Kidney epithelial cell (primary cell): Measurements from ENCODE around the gene CDK14. TPM values are rescaled to one million over a fixed set of nuclear protein-coding genes. Genes with fewer than 3 reads are reported as not detected.
"Not testable (repeated sequence)": the region's sequence is repeated elsewhere in the genome, so short reads cannot be mapped to it uniquely, and the experiment has no call there.

Source experiments
- DNase-seq: peaks from one replicate; pipeline ENCODE4 v3.0.0-alpha.2; 2010; ENCODE audit warnings: low read depth
- H3K27me3 ChIP-seq: 2 replicates; pipeline ENCODE4 v1.6.0; 2011; ENCODE audit warnings: low read length; ENCODE audit not compliant: control insufficient read depth, insufficient read depth
- H3K36me3 ChIP-seq: 2 replicates; pipeline ENCODE4 v1.5.1; 2011; ENCODE audit warnings: low read length; ENCODE audit not compliant: control insufficient read depth, insufficient read depth
- H3K4me3 ChIP-seq: 2 replicates; pipeline ENCODE4 v1.5.1; 2011; ENCODE audit warnings: low read depth, mild to moderate bottlenecking, control low read depth, low read length
- CTCF ChIP-seq: IDR thresholded peaks from 2 replicates; pipeline ENCODE4 v1.5.1; 2011; ENCODE audit warnings: mild to moderate bottlenecking, moderate library complexity, low read length, control low read depth, inconsistent platforms; ENCODE audit not compliant: insufficient read depth, poor library complexity, severe bottlenecking
- total RNA-seq: library from RNA; depleted of rRNA; stranded (reverse); fragments of >200 nt; gene quantifications from 2 replicates; pipeline ENCODE4 v1.2.3, GENCODE V29; 2015

Gene CDK14
- total RNA-seq, 1 donor from 2014 or later, result 18.2 TPM

DNA sequence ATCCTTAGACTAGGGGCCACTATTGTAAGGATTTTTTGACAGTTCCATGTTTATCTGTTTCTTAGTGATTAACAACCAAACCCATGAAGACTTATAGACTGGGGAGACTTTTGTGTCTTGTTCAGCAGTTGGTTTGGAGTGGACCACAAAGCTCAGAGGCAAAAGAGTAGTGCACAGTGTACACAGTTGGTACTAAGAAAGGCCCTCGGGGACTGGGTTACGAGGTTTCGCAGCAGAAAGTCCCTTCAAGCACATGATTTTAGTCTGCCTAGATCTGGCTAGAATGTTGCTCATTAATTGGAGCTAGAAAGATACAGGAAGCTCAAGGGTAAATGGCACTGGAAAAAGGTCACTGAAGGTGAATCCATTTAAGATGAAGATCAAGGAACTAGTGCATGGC, 35.4 kb downstream of the CDK14 start:
- Histone ChIP-seq H3K36me3 (no peaks in the 10 kb centered on the region), H3K27me3 (no peaks in the 10 kb centered on the region), H3K4me3 (no peak overlapping the region)
- no peak for DNase-seq
- no peak for TF ChIP-seq CTCF

GRCh38 chr7:90639683-90640082, 43.6 kb downstream of the CDK14 start:
- H3K36me3 ChIP-seq, H3K27me3 ChIP-seq, H3K4me3 ChIP-seq, DNase-seq: not testable (repeated sequence)

GRCh38 chr7:90642978-90643377, 46.9 kb downstream of the CDK14 start:
- Histone ChIP-seq H3K36me3 (no peaks in the 10 kb centered on the region), H3K4me3 (no peak overlapping the region), H3K27me3 (no peaks in the 10 kb centered on the region)
- TF ChIP-seq CTCF, result no peak
- no peak for DNase-seq

- Histone ChIP-seq H3K27me3 (no peaks in the 10 kb centered on the region), H3K4me3 (no peak overlapping the region), H3K36me3 (no peaks in the 10 kb centered on the region)
- no peak for DNase-seq
- TF ChIP-seq CTCF, result no peak
Observed at GRCh38 chr7:90645784-90646183, 49.7 kb downstream of the CDK14 start.

GRCh38 chr7:90648107-90648506, 52.0 kb downstream of the CDK14 start:
- Histone ChIP-seq H3K36me3 (no peaks in the 10 kb centered on the region), H3K4me3 (no peak overlapping the region), H3K27me3 (no peaks in the 10 kb centered on the region)
- no peak for TF ChIP-seq CTCF
- DNase-seq, result no peak

DNA sequence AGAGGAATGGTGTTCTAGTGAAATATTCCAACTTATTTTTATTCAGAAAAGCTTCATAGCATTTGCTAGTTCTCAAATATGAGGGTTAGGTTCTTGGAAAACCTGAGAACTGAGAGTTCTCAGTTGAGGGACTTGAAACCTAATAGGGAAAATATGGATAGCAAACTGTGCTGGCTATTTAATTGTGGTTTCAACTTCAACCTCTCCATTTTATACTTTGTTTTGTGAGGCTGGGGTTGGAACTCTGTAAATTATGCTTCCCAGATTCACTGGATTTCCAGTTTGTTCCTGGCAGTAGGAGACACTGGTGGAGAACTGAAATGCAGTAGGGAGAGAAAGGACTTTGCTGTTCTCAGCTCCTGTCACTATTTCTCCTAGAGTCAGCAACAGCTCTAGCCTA, 52.7 kb downstream of the CDK14 start:
- Histone ChIP-seq H3K36me3 (no peaks in the 10 kb centered on the region), H3K27me3 (no peaks in the 10 kb centered on the region), H3K4me3 (no peak overlapping the region)
- DNase-seq, result no peak
- TF ChIP-seq CTCF, result no peak
